Nephron (organoid): ENCODE results near the gene LMBR1.
"Not testable (repeated sequence)": the region's sequence is repeated elsewhere in the genome, so short reads cannot be mapped to it uniquely, and the experiment has no call there.

Experiments used
- H3K27ac Mint-ChIP-seq, 3 experiments: 2 replicates each; pipeline ENCODE4 v1.8.0; 2020; ENCODE audit warnings: mixed read lengths in 3 of 3, mild to moderate bottlenecking in 2 of 3, moderate library complexity in 1 of 3
- H3K27me3 Mint-ChIP-seq: 2 replicates; pipeline ENCODE4 v1.8.0; 2021; ENCODE audit warnings: low read depth, mild to moderate bottlenecking, moderate library complexity, mixed read lengths
- H3K36me3 Mint-ChIP-seq: 2 replicates; pipeline ENCODE4 v1.8.0; 2020; ENCODE audit warnings: low read depth, mixed read lengths
- H3K4me1 Mint-ChIP-seq: 2 replicates; pipeline ENCODE4 v1.8.0; 2020; ENCODE audit warnings: mixed read lengths
- H3K4me3 Mint-ChIP-seq, 3 experiments: 2 replicates each; pipeline ENCODE4 v1.8.0; 2020; ENCODE audit warnings: mild to moderate bottlenecking in 3 of 3, mixed read lengths in 3 of 3, moderate library complexity in 2 of 3
- H3K9me3 Mint-ChIP-seq: 2 replicates; pipeline ENCODE4 v1.8.0; 2020; ENCODE audit warnings: mixed read lengths
- TF ChIP-seq, protein P1 (sequence below), 3 experiments: fragments of 200-600 bp; sonication (generic); IDR thresholded peaks; one replicate each; pipeline ENCODE4 v1.5.0; 2021; ENCODE audit warnings: antibody characterized with exemption in 3 of 3; ENCODE audit not compliant: unreplicated experiment in 3 of 3

LMBR1 gene

DNA sequence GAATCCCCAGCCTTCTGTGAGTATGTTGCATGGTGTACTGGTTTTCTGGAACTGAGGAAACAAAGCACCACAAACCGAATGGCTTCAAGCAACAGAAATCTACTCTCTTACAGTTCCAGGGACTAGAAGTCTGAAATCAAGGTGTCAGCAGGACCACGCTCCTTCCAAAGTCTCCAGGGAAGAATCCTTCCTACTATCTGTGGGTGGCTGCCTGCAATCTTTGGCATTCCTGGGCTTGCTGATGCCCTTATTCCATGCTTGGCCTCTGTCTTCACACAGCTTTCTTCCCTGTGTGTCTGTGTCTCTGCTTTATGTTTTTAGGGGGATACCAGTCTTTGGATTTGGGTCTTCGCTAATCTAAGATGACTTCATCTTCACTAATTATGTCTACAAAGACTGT, 81.3 kb downstream of the LMBR1 start:
- Mint-ChIP-seq H3K36me3 (peaks cover 21% of the 10 kb centered on the region), H3K27me3 (no peaks in the 10 kb centered on the region), H3K4me3 (no peak overlapping the region), H3K27ac (no peak overlapping the region), H3K9me3 (peaks cover 3% of the 10 kb centered on the region), H3K4me1 (no peaks in the 10 kb centered on the region)
- TF ChIP-seq, protein P1, sequence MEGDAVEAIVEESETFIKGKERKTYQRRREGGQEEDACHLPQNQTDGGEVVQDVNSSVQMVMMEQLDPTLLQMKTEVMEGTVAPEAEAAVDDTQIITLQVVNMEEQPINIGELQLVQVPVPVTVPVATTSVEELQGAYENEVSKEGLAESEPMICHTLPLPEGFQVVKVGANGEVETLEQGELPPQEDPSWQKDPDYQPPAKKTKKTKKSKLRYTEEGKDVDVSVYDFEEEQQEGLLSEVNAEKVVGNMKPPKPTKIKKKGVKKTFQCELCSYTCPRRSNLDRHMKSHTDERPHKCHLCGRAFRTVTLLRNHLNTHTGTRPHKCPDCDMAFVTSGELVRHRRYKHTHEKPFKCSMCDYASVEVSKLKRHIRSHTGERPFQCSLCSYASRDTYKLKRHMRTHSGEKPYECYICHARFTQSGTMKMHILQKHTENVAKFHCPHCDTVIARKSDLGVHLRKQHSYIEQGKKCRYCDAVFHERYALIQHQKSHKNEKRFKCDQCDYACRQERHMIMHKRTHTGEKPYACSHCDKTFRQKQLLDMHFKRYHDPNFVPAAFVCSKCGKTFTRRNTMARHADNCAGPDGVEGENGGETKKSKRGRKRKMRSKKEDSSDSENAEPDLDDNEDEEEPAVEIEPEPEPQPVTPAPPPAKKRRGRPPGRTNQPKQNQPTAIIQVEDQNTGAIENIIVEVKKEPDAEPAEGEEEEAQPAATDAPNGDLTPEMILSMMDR (IDR thresholded peaks at IDR 0.05; ENCODE audit: unreplicated experiment in 3 of 3) = no peak

GRCh38 chr7:156803656-156804055, 89.3 kb downstream of the LMBR1 start:
- not testable (repeated sequence) for H3K4me3 Mint-ChIP-seq, H3K27me3 Mint-ChIP-seq, H3K4me1 Mint-ChIP-seq, H3K27ac Mint-ChIP-seq, H3K9me3 Mint-ChIP-seq
- peaks cover 13% of the 10 kb centered on the region for H3K36me3 Mint-ChIP-seq

GRCh38 chr7:156802214-156802613, 90.8 kb downstream of the LMBR1 start:
- H3K27ac Mint-ChIP-seq = no peak overlapping the region
- H3K4me3 Mint-ChIP-seq = no peak overlapping the region
- TF ChIP-seq, protein P1 (IDR thresholded peaks at IDR 0.05; ENCODE audit: unreplicated experiment in 3 of 3) = no peak
- no peaks in the 10 kb centered on the region for H3K27me3 Mint-ChIP-seq
- peaks cover 2% of the 10 kb centered on the region for H3K9me3 Mint-ChIP-seq
- no peaks in the 10 kb centered on the region for H3K4me1 Mint-ChIP-seq
- H3K36me3 Mint-ChIP-seq = peaks cover 13% of the 10 kb centered on the region

- Mint-ChIP-seq H3K36me3 (peaks cover 11% of the 10 kb centered on the region), H3K27ac (no peak overlapping the region), H3K27me3 (no peaks in the 10 kb centered on the region), H3K9me3 (no peaks in the 10 kb centered on the region), H3K4me3 (no peak overlapping the region), H3K4me1 (no peaks in the 10 kb centered on the region)
- TF ChIP-seq, protein P1 (IDR thresholded peaks at IDR 0.05; ENCODE audit: unreplicated experiment in 3 of 3) = no peak
Observed at GRCh38 chr7:156795415-156795814, 97.6 kb downstream of the LMBR1 start.

DNA sequence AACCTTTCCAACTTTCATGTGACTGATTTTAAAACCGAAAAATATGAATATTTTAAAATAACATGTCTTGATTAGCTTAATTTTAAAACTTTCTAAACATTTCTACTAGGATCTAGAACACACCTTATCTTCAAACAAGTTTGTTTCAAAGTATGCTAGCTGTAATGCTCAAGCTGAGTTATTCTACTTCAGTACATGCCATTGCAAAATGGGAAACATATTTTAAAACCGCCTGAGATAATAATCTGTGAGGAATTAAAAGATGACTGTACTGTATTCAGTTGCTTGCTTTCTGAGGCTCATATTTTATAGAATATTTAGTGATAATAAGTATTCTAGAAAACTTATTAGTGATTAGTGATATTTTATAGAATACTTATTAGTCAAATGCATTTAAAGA, 99.6 kb downstream of the LMBR1 start:
- Mint-ChIP-seq H3K27me3 (no peaks in the 10 kb centered on the region), H3K9me3 (no peaks in the 10 kb centered on the region), H3K4me3 (no peak overlapping the region), H3K4me1 (no peaks in the 10 kb centered on the region), H3K27ac (no peak overlapping the region), H3K36me3 (peaks cover 9% of the 10 kb centered on the region)
- TF ChIP-seq, protein P1 (IDR thresholded peaks at IDR 0.05; ENCODE audit: unreplicated experiment in 3 of 3) = no peak

GRCh38 chr7:156792611-156793010, 100.4 kb downstream of the LMBR1 start:
- Mint-ChIP-seq H3K4me1 (no peaks in the 10 kb centered on the region), H3K9me3 (no peaks in the 10 kb centered on the region), H3K27ac (no peak overlapping the region), H3K27me3 (no peaks in the 10 kb centered on the region), H3K36me3 (peaks cover 9% of the 10 kb centered on the region), H3K4me3 (no peak overlapping the region)
- TF ChIP-seq, protein P1 (IDR thresholded peaks at IDR 0.05; ENCODE audit: unreplicated experiment in 3 of 3) = no peak
